Endodermal cell (in vitro differentiated cells): ENCODE data around the gene PIP5K1C. TPM values are rescaled to one million over a fixed set of nuclear protein-coding genes. Genes with fewer than 3 reads are reported as not detected.

Experiments used
- DNase-seq: peaks from one replicate; pipeline ENCODE4 v3.0.0-alpha.2; 2017
- H3K27ac ChIP-seq: 2 replicates; pipeline ENCODE4 v1.5.1; 2013; ENCODE audit warnings: mild to moderate bottlenecking, low read depth, low read length, moderate library complexity
- H3K27me3 ChIP-seq: 2 replicates; pipeline ENCODE4 v1.6.1; 2013; ENCODE audit warnings: mild to moderate bottlenecking, low read length, moderate library complexity; ENCODE audit not compliant: insufficient read depth, control insufficient read depth, poor library complexity, severe bottlenecking
- H3K36me3 ChIP-seq: 2 replicates; pipeline ENCODE4 v1.7.0; 2013; ENCODE audit warnings: mild to moderate bottlenecking, low read length, moderate library complexity; ENCODE audit not compliant: control insufficient read depth, insufficient read depth
- H3K4me1 ChIP-seq: one replicate; pipeline ENCODE4 v1.7.0; 2013; ENCODE audit warnings: low read length; ENCODE audit not compliant: control insufficient read depth, insufficient read depth
- H3K4me3 ChIP-seq: 2 replicates; pipeline ENCODE4 v1.5.1; 2013; ENCODE audit warnings: mild to moderate bottlenecking, low read length, moderate library complexity
- H3K9ac ChIP-seq: 2 replicates; pipeline ENCODE4 v1.6.1; 2013; ENCODE audit warnings: mild to moderate bottlenecking, low read length, moderate library complexity; ENCODE audit not compliant: poor library complexity, severe bottlenecking; ENCODE audit errors: extremely low read depth
- H3K9me3 ChIP-seq: 2 replicates; pipeline ENCODE4 v1.6.1; 2013; ENCODE audit warnings: mild to moderate bottlenecking, low read length, moderate library complexity; ENCODE audit not compliant: control insufficient read depth
- H3K27ac Mint-ChIP-seq: 2 replicates; pipeline ENCODE4 v1.8.0; 2020; ENCODE audit warnings: mixed read lengths
- H3K27me3 Mint-ChIP-seq: 2 replicates; pipeline ENCODE4 v1.8.0; 2021; ENCODE audit warnings: mild to moderate bottlenecking, mixed read lengths; ENCODE audit not compliant: insufficient read depth
- H3K36me3 Mint-ChIP-seq: 2 replicates; pipeline ENCODE4 v1.8.0; 2020; ENCODE audit warnings: low read depth, mixed read lengths
- H3K4me1 Mint-ChIP-seq: 2 replicates; pipeline ENCODE4 v1.8.0; 2020; ENCODE audit warnings: mixed read lengths
- H3K4me3 Mint-ChIP-seq: 2 replicates; pipeline ENCODE4 v1.8.0; 2020; ENCODE audit warnings: mild to moderate bottlenecking, moderate library complexity, mixed read lengths
- H3K9me3 Mint-ChIP-seq: 2 replicates; pipeline ENCODE4 v1.8.0; 2020; ENCODE audit warnings: mild to moderate bottlenecking, mixed read lengths
- WGBS, 2 experiments: methylation state at CpG; one replicate each; pipeline versions ENCODE4 v1.1.5 to v1.1.7; 2013; ENCODE audit warnings: missing lambda C conversion rate in 2 of 2, mixed read lengths in 1 of 2; ENCODE audit not compliant: insufficient coverage in 1 of 2, insufficient read length in 1 of 2; 5-methylcytosine and 5-hydroxymethylcytosine counted together
- total RNA-seq, 2 donors: library from RNA; stranded (reverse); fragmentation: NEBNext Ultra II Directional in 1 of 2; extraction: Animal tissue kit (Norgen Biotek cat#: 25700) in 1 of 2; gene quantifications; 2 replicates in 1 of 2; 3 replicates in 1 of 2; pipeline ENCODE4 v1.2.1, GENCODE V29; 2021
- TF ChIP-seq, protein P1 (sequence below): fragments of 200-600 bp; sonication (generic); conservative IDR thresholded peaks from 2 replicates; pipeline ENCODE4 v1.5.0; 2021; ENCODE audit warnings: antibody characterized with exemption, mild to moderate bottlenecking

The PIP5K1C gene
- total RNA-seq, 2 donors from 2014 or later, result 43.5 to 51.5 TPM

DNA sequence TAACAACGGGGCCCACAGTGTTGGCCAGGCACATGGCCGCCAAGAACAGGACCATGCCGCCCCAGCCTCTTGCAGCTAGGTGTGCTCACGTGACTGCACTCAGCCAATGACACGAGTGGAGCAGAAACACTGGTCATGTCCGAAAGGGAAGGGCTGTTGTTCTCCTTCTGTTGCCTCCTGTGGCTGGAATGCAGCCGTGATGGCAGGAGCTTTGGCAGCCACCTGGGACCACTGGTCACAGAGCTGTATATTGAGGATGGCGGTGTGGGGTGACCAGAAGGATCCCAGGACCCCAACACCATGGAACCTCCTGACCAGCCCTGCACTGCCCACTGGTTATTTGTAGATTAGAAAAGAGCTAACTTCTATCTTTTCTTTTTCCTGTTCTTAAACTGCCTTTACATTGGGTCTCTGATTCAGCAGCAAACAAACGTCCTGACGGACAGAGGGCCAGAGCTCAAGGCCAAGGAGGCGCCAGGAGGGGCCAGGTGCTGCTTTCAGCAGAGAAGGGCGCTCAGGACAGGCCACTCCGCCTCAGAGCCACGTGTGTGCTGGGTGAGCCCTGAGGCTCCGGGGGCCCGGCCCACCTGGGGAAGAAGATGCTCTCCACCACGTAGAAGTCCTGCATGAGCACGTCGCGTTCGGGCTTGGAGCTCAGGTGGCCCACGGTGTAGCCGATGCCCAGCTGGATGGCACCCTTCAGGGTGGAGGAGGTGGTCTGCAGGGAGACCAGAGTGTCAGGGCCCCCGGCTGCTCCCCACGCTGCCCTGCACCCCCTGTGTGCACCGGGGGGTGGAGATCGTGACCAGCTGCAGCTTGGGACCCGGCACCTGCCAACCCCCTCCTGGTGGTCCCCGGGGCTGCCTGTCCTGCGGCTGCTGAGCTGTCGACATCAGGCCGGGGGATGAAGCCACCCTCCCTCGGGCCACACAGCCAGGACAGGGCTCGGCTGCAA is 38.7 kb downstream of the PIP5K1C start:
- TF ChIP-seq, protein P1, sequence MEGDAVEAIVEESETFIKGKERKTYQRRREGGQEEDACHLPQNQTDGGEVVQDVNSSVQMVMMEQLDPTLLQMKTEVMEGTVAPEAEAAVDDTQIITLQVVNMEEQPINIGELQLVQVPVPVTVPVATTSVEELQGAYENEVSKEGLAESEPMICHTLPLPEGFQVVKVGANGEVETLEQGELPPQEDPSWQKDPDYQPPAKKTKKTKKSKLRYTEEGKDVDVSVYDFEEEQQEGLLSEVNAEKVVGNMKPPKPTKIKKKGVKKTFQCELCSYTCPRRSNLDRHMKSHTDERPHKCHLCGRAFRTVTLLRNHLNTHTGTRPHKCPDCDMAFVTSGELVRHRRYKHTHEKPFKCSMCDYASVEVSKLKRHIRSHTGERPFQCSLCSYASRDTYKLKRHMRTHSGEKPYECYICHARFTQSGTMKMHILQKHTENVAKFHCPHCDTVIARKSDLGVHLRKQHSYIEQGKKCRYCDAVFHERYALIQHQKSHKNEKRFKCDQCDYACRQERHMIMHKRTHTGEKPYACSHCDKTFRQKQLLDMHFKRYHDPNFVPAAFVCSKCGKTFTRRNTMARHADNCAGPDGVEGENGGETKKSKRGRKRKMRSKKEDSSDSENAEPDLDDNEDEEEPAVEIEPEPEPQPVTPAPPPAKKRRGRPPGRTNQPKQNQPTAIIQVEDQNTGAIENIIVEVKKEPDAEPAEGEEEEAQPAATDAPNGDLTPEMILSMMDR, result no peak
- H3K27me3 ChIP-seq, result no peaks in the 10 kb centered on the region
- no peaks in the 10 kb centered on the region for H3K27me3 Mint-ChIP-seq
- no peak overlapping the region for H3K4me3 Mint-ChIP-seq
- H3K9me3 ChIP-seq, result no peaks in the 10 kb centered on the region
- no peaks in the 10 kb centered on the region for H3K4me1 ChIP-seq
- H3K27ac ChIP-seq, result no peak overlapping the region
- H3K4me1 Mint-ChIP-seq, result no peaks in the 10 kb centered on the region
- no peak overlapping the region for H3K4me3 ChIP-seq
- peaks cover 39% of the 10 kb centered on the region for H3K36me3 ChIP-seq
- 93 to 95% methylated on average over 22 to 34 of the region's 34 CpGs for WGBS, 2 experiments
- H3K27ac Mint-ChIP-seq, result no peak overlapping the region
- H3K9me3 Mint-ChIP-seq, result no peaks in the 10 kb centered on the region
- H3K9ac ChIP-seq, result no peak overlapping the region
- DNase-seq, result no peak
- peaks cover 49% of the 10 kb centered on the region for H3K36me3 Mint-ChIP-seq

DNA sequence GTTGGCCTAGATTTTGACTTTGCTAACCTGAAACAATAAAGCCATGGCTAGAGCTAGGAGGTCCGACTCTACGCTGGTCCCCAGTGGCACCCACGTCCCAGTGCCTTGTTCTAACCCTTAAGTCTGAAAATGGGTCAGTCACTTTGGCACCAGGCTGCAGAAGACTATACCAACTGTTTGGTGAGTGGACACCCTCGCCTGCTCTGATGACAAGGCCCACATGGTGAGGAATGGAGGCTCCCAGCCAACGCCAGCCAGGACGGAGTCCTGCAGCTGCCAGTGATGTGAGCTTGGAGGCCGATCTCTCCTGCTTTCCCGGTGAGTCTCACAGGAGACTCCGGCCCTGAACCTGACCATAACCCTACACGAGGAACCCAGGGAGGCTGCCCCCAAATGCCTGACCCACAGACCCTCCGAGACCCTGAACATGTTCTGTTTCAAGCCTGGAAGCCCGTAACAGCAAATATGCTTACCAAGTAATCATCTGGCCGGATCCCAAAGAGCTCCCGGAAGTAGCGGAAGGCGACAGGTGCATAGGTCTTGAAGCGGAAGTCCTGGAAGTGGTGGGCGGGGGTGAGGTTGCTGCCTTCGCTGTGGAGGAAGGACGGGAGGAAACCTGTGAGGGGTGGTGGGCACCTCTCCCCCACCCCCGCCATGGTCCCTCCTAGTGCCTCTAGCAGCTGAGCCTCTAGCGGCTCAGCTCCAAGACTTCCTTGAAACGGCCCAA is 39.6 kb downstream of the PIP5K1C start:
- H3K27me3 ChIP-seq, result no peaks in the 10 kb centered on the region
- no peaks in the 10 kb centered on the region for H3K4me1 ChIP-seq
- WGBS, 2 experiments, result 91% methylated on average over 15 to 23 of the region's 23 CpGs
- TF ChIP-seq, protein P1, result no peak
- Mint-ChIP-seq H3K27me3 (no peaks in the 10 kb centered on the region), H3K9me3 (no peaks in the 10 kb centered on the region), H3K36me3 (peaks cover 51% of the 10 kb centered on the region), H3K27ac (no peak overlapping the region), H3K4me3 (no peak overlapping the region), H3K4me1 (no peaks in the 10 kb centered on the region)
- no peak overlapping the region for H3K9ac ChIP-seq
- no peak overlapping the region for H3K27ac ChIP-seq
- H3K9me3 ChIP-seq, result no peaks in the 10 kb centered on the region
- H3K36me3 ChIP-seq, result peaks cover 40% of the 10 kb centered on the region
- no peak for DNase-seq
- H3K4me3 ChIP-seq, result no peak overlapping the region

DNA sequence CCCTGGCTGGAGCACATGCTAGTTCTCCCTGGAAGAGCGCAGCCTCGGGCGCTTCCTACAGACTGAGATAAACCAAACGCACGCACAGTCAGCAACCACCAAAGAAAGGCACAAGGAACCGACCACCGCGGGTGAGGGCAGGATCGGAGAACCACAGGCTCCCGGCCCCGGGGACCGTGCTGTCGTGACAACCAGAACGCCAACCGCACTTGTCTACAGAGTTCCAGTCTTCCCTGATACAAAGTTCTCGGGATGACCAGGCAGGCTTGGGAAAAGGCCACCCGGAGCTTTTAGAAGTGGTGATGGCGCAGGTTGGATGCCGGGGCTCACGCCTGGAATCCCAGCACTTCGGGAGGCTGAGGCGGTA is 40.5 kb downstream of the PIP5K1C start:
- Histone ChIP-seq H3K9me3 (no peaks in the 10 kb centered on the region), H3K27me3 (no peaks in the 10 kb centered on the region), H3K36me3 (peaks cover 45% of the 10 kb centered on the region), H3K4me3 (no peak overlapping the region), H3K9ac (no peak overlapping the region), H3K4me1 (no peaks in the 10 kb centered on the region), H3K27ac (no peak overlapping the region)
- DNase-seq, result no peak
- H3K4me3 Mint-ChIP-seq, result no peak overlapping the region
- TF ChIP-seq, protein P1, result no peak
- H3K27me3 Mint-ChIP-seq, result no peaks in the 10 kb centered on the region
- H3K9me3 Mint-ChIP-seq, result no peaks in the 10 kb centered on the region
- no peaks in the 10 kb centered on the region for H3K4me1 Mint-ChIP-seq
- H3K27ac Mint-ChIP-seq, result no peak overlapping the region
- peaks cover 51% of the 10 kb centered on the region for H3K36me3 Mint-ChIP-seq
- 90 to 92% methylated on average over 19 to 22 of the region's 22 CpGs for WGBS, 2 experiments
